PC-9 (cell line): Measurements from ENCODE around the gene NBEA. TPM values are rescaled to one million over a fixed set of nuclear protein-coding genes. Genes with fewer than 3 reads are reported as not detected.

Experiments
- BruUV-seq: library from RNA; stranded (reverse); fragments of 400-500 nt; replicated peaks from 2 replicates; lab custom pipeline; 2021; lab: Mats Ljungman, UMichigan
- CTCF ChIA-PET: fragments of 300-600 bp; sonication (Branson Sonifier 250); formaldehyde crosslinking; loops from one replicate; lab custom pipeline; 2022; ENCODE audit warnings: antibody characterized with exemption; lab: Charles Lee
- POLR2A ChIA-PET: fragments of 300-600 bp; sonication (Branson Sonifier 250); formaldehyde crosslinking; loops from one replicate; lab custom pipeline; 2022; ENCODE audit warnings: antibody characterized with exemption; ENCODE audit not compliant: unreplicated experiment; lab: Charles Lee
- DNase-seq, 2 experiments: peaks; one replicate each; pipeline versions ENCODE4 v3.0.0 to v3.0.0-alpha.2; 2015 to 2022; ENCODE audit warnings: mixed read lengths in 1 of 2
- H2AFZ ChIP-seq: fragments of 200-600 bp; sonication (generic); 2 replicates; pipeline ENCODE4 v1.8.1; 2017; ENCODE audit warnings: antibody characterized with exemption
- H3F3A ChIP-seq: fragments of 200-600 bp; sonication (generic); 2 replicates; pipeline ENCODE4 v1.8.1; 2017; ENCODE audit warnings: antibody characterized with exemption, mild to moderate bottlenecking, low read depth; ENCODE audit not compliant: insufficient read depth
- H3K27ac ChIP-seq: fragments of 200-600 bp; sonication (generic); 2 replicates; pipeline ENCODE4 v1.6.1; 2016; ENCODE audit warnings: mixed run types
- H3K27me3 ChIP-seq: fragments of 200-600 bp; sonication (generic); 2 replicates; pipeline ENCODE4 v1.6.1; 2016; ENCODE audit warnings: low read depth, mixed run types; ENCODE audit not compliant: insufficient read depth
- H3K36me3 ChIP-seq: fragments of 200-600 bp; sonication (generic); 2 replicates; pipeline ENCODE4 v1.6.1; 2016; ENCODE audit warnings: low read depth, mixed run types
- H3K4me1 ChIP-seq: fragments of 200-600 bp; sonication (generic); replicated peaks from 2 replicates; pipeline ENCODE4 v1.6.1; 2016; ENCODE audit warnings: mixed run types; ENCODE audit not compliant: insufficient read depth
- H3K4me2 ChIP-seq: fragments of 200-600 bp; sonication (generic); 2 replicates; pipeline ENCODE4 v1.6.1; 2017; ENCODE audit warnings: mixed run types
- H3K4me3 ChIP-seq: fragments of 200-600 bp; sonication (generic); 2 replicates; pipeline ENCODE4 v1.6.1; 2016; ENCODE audit warnings: mixed run types
- H3K79me2 ChIP-seq: fragments of 200-600 bp; sonication (generic); 2 replicates; pipeline ENCODE4 v1.6.1; 2017; ENCODE audit warnings: low read depth, mixed run types
- H3K9me2 ChIP-seq: fragments of 200-600 bp; sonication (generic); 2 replicates; pipeline ENCODE4 v1.8.1; 2017; ENCODE audit warnings: mild to moderate bottlenecking; ENCODE audit not compliant: insufficient read depth
- H3K9me3 ChIP-seq: fragments of 200-600 bp; sonication (generic); 2 replicates; pipeline ENCODE4 v1.8.1; 2016; ENCODE audit warnings: low read depth; ENCODE audit not compliant: insufficient read depth
- H4K20me1 ChIP-seq: fragments of 200-600 bp; sonication (generic); 2 replicates; pipeline ENCODE4 v1.8.1; 2017; ENCODE audit not compliant: insufficient read depth
- CTCF ChIP-seq: fragments of 200-600 bp; sonication (generic); conservative IDR thresholded peaks from 2 replicates; pipeline ENCODE4 v1.6.1; 2017; ENCODE audit warnings: mixed run types, antibody characterized with exemption, mild to moderate bottlenecking, moderate library complexity
- EZH2 ChIP-seq: fragments of 200-600 bp; sonication (generic); IDR thresholded peaks from 2 replicates; pipeline ENCODE4 v1.8.0; 2017; ENCODE audit warnings: antibody characterized with exemption, low read depth
- intact Hi-C: fragments of 100-400 bp; cut with micrococcal nuclease; formaldehyde crosslinking; loops from one replicate; pipeline ENCODE4 v1.10.0; 2022; ENCODE audit not compliant: unreplicated experiment
- total RNA-seq: library from RNA; stranded (reverse); gene quantifications from 2 replicates; pipeline ENCODE4 v1.2.3, GENCODE V29; 2021

Gene NBEA
- total RNA-seq, 1 experiment from 2014 or later, result 4.0 TPM

GRCh38 chr13:35592457-35592856, 650.4 kb downstream of the NBEA start:
- ChIA-PET CTCF (no interaction called here), POLR2A (no interaction called here)
- H3K4me3 ChIP-seq, result no peak overlapping the region
- no peaks in the 10 kb centered on the region for H4K20me1 ChIP-seq
- H3K9me3 ChIP-seq, result no peaks in the 10 kb centered on the region
- no peak overlapping the region for H2AFZ ChIP-seq
- H3K4me2 ChIP-seq, result no peak overlapping the region
- TF ChIP-seq EZH2 (no peak), CTCF (no peak)
- no peak overlapping the region for H3K27ac ChIP-seq
- H3K9me2 ChIP-seq, result no peaks in the 10 kb centered on the region; the same call in 1 of the 2 replicates
- no peaks in the 10 kb centered on the region for H3K4me1 ChIP-seq
- no peaks in the 10 kb centered on the region for H3K27me3 ChIP-seq
- DNase-seq, result no peak
- no peaks in the 10 kb centered on the region for H3K36me3 ChIP-seq
- H3F3A ChIP-seq, result no peaks in the 10 kb centered on the region
- no TSS peak for BruUV-seq
- intact Hi-C loops, result no loop called here
- H3K79me2 ChIP-seq, result no peaks in the 10 kb centered on the region

- POLR2A ChIA-PET, result no interaction called here
- Histone ChIP-seq H3K4me1 (no peaks in the 10 kb centered on the region), H3K4me3 (no peak overlapping the region), H3K79me2 (no peaks in the 10 kb centered on the region), H3K4me2 (no peak overlapping the region), H3K9me2 (no peaks in the 10 kb centered on the region; the same call in 1 of the 2 replicates), H3K27ac (no peak overlapping the region), H3K27me3 (no peaks in the 10 kb centered on the region), H4K20me1 (no peaks in the 10 kb centered on the region), H2AFZ (no peak overlapping the region), H3K9me3 (no peaks in the 10 kb centered on the region), H3F3A (no peaks in the 10 kb centered on the region), H3K36me3 (no peaks in the 10 kb centered on the region)
- TF ChIP-seq CTCF (no peak), EZH2 (no peak)
- BruUV-seq, result no TSS peak
- CTCF ChIA-PET, result no interaction called here
- intact Hi-C loops, result no loop called here
- DNase-seq, result no peak
These were observed 651.6 kb downstream of the NBEA start for GRCh38 chr13:35593651-35594050.

- CTCF ChIA-PET, result no interaction called here
- TF ChIP-seq EZH2 (no peak), CTCF (no peak)
- no peak overlapping the region for H3K27ac ChIP-seq
These were observed 652.0 kb downstream of the NBEA start for GRCh38 chr13:35594096-35594495.

More at GRCh38 chr13:35594096-35594495, 652.0 kb downstream of the NBEA start:
- Histone ChIP-seq H4K20me1 (no peaks in the 10 kb centered on the region), H3K9me2 (no peaks in the 10 kb centered on the region; the same call in 1 of the 2 replicates), H3K27me3 (no peaks in the 10 kb centered on the region), H3K9me3 (no peaks in the 10 kb centered on the region), H3K4me2 (no peak overlapping the region), H3K4me1 (no peaks in the 10 kb centered on the region), H3K79me2 (no peaks in the 10 kb centered on the region), H3K36me3 (no peaks in the 10 kb centered on the region), H3F3A (no peaks in the 10 kb centered on the region), H3K4me3 (no peak overlapping the region), H2AFZ (no peak overlapping the region)
- DNase-seq, result no peak
- BruUV-seq, result no TSS peak
- POLR2A ChIA-PET, result no interaction called here
- intact Hi-C loops, result no loop called here
